HuH-7 (cell line): ENCODE measurements around the gene ARMC9.
"Not testable (repeated sequence)": the region's sequence is repeated elsewhere in the genome, so short reads cannot be mapped to it uniquely, and the experiment has no call there.

ENCODE experiments used
- DNase-seq: peaks from one replicate; pipeline ENCODE4 v3.0.0; 2011; ENCODE audit warnings: low spot score

The ARMC9 gene

GRCh38 chr2:231364061-231364460 is 165.6 kb downstream of the ARMC9 start:
- no peak for DNase-seq

- peak; percentile 91 for DNase-seq
Observed at GRCh38 chr2:231364961-231365810, 166.8 kb downstream of the ARMC9 start.

GRCh38 chr2:231367178-231367577 is 168.7 kb downstream of the ARMC9 start:
- DNase-seq, result no peak

GRCh38 chr2:231369580-231370428 is 171.4 kb downstream of the ARMC9 start:
- no peak for DNase-seq

- no peak for DNase-seq
Observed at GRCh38 chr2:231370429-231370748, 172.0 kb downstream of the ARMC9 start.

- DNase-seq, result no peak
Observed at GRCh38 chr2:231370749-231371429, 172.5 kb downstream of the ARMC9 start.

GRCh38 chr2:231371430-231372054 is 173.1 kb downstream of the ARMC9 start:
- DNase-seq, result no peak

GRCh38 chr2:231372326-231372725 is 173.9 kb downstream of the ARMC9 start:
- DNase-seq, result no peak

- no peak for DNase-seq
Observed at GRCh38 chr2:231373184-231373583, 174.8 kb downstream of the ARMC9 start.

- no peak for DNase-seq
Observed at GRCh38 chr2:231373786-231374349, 175.4 kb downstream of the ARMC9 start.

GRCh38 chr2:231374771-231375170 is 176.3 kb downstream of the ARMC9 start:
- no peak for DNase-seq

GRCh38 chr2:231375994-231376615 is 177.7 kb downstream of the ARMC9 start:
- not testable (repeated sequence) for DNase-seq

- DNase-seq, result no peak
Observed at GRCh38 chr2:231376857-231377256, 178.4 kb downstream of the ARMC9 start.

GRCh38 chr2:231378026-231378722 is 179.7 kb downstream of the ARMC9 start:
- no peak for DNase-seq

GRCh38 chr2:231379266-231380215 is 181.1 kb downstream of the ARMC9 start:
- no peak for DNase-seq

- no peak for DNase-seq
Observed at GRCh38 chr2:231380307-231380706, 181.9 kb downstream of the ARMC9 start.

GRCh38 chr2:231380991-231381847 is 182.8 kb downstream of the ARMC9 start:
- DNase-seq, result no peak

- no peak for DNase-seq
Observed at GRCh38 chr2:231382116-231382515, 183.7 kb downstream of the ARMC9 start.
